Pericardium fibroblast (primary cell): ENCODE data around the gene CD300E. TPM values are rescaled to one million over a fixed set of nuclear protein-coding genes. Genes with fewer than 3 reads are reported as not detected.

Experiments
- total RNA-seq: library from RNA; depleted of rRNA; stranded (reverse); fragments of >200 nt; gene quantifications from 2 replicates; pipeline ENCODE4 v1.2.3, GENCODE V29; 2015

CD300E gene, protein sequence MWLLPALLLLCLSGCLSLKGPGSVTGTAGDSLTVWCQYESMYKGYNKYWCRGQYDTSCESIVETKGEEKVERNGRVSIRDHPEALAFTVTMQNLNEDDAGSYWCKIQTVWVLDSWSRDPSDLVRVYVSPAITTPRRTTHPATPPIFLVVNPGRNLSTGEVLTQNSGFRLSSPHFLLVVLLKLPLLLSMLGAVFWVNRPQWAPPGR
- not detected in 2 replicates for total RNA-seq

GRCh38 chr17:74623693-74624093 is at the start of gene CD300E:
TSS of gene CD300E (minus strand) at chr17:74623738. CDS start at chr17:74623621, 117 bp downstream.

DNA sequence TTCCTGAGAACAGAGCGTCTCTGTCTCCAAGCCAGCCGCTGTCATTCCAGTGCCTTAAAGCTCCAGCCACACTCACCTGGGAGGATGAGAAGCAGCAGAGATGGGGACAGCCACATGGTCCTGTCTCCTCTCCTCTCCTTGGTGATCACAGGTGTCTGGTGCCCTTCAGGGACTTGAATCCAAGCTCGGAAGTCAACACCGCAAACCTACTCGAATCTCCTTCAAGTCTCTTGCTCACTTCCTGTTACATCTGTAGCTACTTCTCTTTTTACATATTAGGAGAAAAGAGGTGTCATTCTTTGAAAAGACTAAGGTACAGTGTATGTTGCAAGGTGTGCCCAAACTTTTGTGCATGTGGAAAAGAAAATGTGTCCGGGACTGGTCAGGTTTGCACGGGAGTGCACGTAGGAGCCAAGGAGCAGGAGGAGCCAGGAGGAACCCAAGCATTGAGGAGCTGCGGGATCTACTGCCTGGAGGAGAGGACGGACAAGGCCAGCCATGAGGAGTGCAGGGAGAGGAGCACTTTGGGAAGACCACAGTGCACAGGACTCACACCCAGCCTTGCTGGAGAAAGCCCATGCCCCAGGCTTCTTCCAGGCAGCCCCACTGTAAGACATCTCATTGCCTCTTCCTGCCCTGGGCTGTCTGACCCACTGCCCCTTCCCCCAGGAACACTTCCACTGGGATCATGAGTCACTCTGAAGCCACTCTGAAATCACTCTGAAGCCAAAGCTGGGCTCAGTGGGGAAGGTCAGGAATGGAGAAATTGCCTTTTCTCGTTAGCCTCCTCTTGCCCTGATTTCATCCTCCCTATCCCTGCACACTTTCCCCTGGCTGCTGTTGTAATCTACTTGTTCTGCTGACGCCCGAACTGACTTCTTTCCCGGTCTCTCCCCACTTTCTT is 31.2 kb downstream of the CD300E start, which contains the start of gene CD300LD:
Gene CD300LD, minus strand, starts transcription at position 197 of the 904 bp plus-strand sequence. Its CDS starts 81 bp downstream, at position 116.

GRCh38 chr17:74567397-74567796 is 56.1 kb downstream of the CD300E start, which contains the start of gene CD300H:
TSS of gene CD300H (minus strand) at chr17:74567509.

Other genes starting within 250 kb of the CD300E start
- 6.9 and 54.8 TPM in 2 replicates for gene GPRC5C, start 191.7 kb downstream of the CD300E start, total RNA-seq
- not detected in 2 replicates for gene CD300A, start 157.1 kb downstream of the CD300E start, total RNA-seq
- not detected in 2 replicates for gene CD300LB, start 92.3 kb downstream of the CD300E start, total RNA-seq
- not detected in 2 replicates for gene CD300C, start 77.6 kb downstream of the CD300E start, total RNA-seq
- not detected in 2 replicates for gene CD300H, start 56.2 kb downstream of the CD300E start, total RNA-seq
- gene CD300LD, start 31.5 kb downstream of the CD300E start, total RNA-seq = not detected in 2 replicates
- gene CD300LF, start 89.2 kb upstream of the CD300E start, total RNA-seq = not detected in 2 replicates
- 0.35 TPM in 1 of 2 replicates, not detected in the other for gene RAB37, start 113.5 kb upstream of the CD300E start, total RNA-seq
- gene NHERF1, start 124.9 kb upstream of the CD300E start, total RNA-seq = 16.1 and 35.2 TPM in 2 replicates
- gene NAT9, start 152.6 kb upstream of the CD300E start, total RNA-seq = 19.7 and 24.7 TPM in 2 replicates
- gene GRIN2C, start 236.1 kb upstream of the CD300E start, total RNA-seq = not detected in 2 replicates
- gene FDXR, start 249.3 kb upstream of the CD300E start, total RNA-seq = 13.2 and 25.7 TPM in 2 replicates